ENCODE measurements around the gene TMEM233.

DNA sequence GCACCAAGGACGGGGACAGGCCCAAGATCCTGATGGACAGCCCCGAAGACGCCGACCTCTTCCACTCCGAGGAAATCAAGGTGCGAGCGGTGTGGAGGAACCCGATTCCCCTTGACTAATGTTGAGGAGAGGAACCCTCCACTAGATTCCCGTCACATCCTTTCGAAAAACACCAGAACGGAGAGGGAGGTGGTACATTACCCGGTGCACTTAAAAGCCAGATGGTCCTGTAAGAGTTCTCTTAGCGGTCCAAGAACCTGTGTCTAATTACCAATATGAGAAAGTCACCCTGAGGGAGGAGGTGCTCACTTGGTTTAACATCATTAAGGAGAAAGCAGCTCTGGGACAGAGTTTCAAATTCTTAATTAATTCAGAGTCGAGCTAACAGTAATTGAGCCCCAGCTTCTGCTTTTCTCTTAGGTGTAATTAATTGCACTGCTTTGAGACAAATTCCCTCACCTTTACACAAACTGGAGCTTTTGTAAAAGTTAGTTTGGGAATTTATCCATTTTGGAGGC lies 74.8 kb downstream of the TMEM233 start:
- TF ChIP-seq, protein P1, sequence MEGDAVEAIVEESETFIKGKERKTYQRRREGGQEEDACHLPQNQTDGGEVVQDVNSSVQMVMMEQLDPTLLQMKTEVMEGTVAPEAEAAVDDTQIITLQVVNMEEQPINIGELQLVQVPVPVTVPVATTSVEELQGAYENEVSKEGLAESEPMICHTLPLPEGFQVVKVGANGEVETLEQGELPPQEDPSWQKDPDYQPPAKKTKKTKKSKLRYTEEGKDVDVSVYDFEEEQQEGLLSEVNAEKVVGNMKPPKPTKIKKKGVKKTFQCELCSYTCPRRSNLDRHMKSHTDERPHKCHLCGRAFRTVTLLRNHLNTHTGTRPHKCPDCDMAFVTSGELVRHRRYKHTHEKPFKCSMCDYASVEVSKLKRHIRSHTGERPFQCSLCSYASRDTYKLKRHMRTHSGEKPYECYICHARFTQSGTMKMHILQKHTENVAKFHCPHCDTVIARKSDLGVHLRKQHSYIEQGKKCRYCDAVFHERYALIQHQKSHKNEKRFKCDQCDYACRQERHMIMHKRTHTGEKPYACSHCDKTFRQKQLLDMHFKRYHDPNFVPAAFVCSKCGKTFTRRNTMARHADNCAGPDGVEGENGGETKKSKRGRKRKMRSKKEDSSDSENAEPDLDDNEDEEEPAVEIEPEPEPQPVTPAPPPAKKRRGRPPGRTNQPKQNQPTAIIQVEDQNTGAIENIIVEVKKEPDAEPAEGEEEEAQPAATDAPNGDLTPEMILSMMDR (IDR thresholded peaks at IDR 0.05; ENCODE audit: poor library complexity, severe bottlenecking): no peak
- TF ChIP-seq REST (IDR thresholded peaks at IDR 0.05; ENCODE audit: borderline replicate concordance) (no peak), EZH2 (IDR thresholded peaks at IDR 0.05; ENCODE audit: borderline replicate concordance, insufficient read depth, low read length, poor library complexity, severe bottlenecking) (no peak), RAD21 (conservative IDR thresholded peaks at IDR 0.05) (no peak)
